Measurements from ENCODE around the gene MN1.

MN1 gene

GRCh38 chr22:27801616-27802345, at the start of gene MN1:
MN1 (minus strand) TSS chr22:27801756; CDS start chr22:27800543, 1,213 bp downstream.
- peaks cover 75% of the 10 kb centered on the region for H3K27me3 ChIP-seq (ENCODE audit: control insufficient read depth, insufficient read depth, low read length)
- H3K4me3 ChIP-seq (ENCODE audit: low read length): peak within 1 kb of the TSS; percentile 46
- H3K36me3 ChIP-seq (ENCODE audit: control insufficient read depth, insufficient read depth, low read length): no peaks in the 10 kb centered on the region
- H3K9ac ChIP-seq (ENCODE audit: low read length): peak within 1 kb of the TSS; percentile 62
- H3K9me3 ChIP-seq (ENCODE audit: control insufficient read depth, low read length): no peaks in the 10 kb centered on the region
- peaks cover 16% of the 10 kb centered on the region for H3K4me1 ChIP-seq (ENCODE audit: control insufficient read depth, insufficient read depth, low read length)

GRCh38 chr22:27850000-27850521, 48.5 kb upstream of the MN1 start:
- no peak overlapping the region for H3K9ac ChIP-seq (ENCODE audit: low read length)
- no peak overlapping the region for H3K4me3 ChIP-seq (ENCODE audit: low read length)
- H3K36me3 ChIP-seq (ENCODE audit: control insufficient read depth, insufficient read depth, low read length): no peaks in the 10 kb centered on the region
- H3K4me1 ChIP-seq (ENCODE audit: control insufficient read depth, insufficient read depth, low read length): no peaks in the 10 kb centered on the region
- H3K27me3 ChIP-seq (ENCODE audit: control insufficient read depth, insufficient read depth, low read length): no peaks in the 10 kb centered on the region
- no peaks in the 10 kb centered on the region for H3K9me3 ChIP-seq (ENCODE audit: control insufficient read depth, low read length)

GRCh38 chr22:27848005-27848404, 46.4 kb upstream of the MN1 start:
- H3K4me1 ChIP-seq (ENCODE audit: control insufficient read depth, insufficient read depth, low read length): no peaks in the 10 kb centered on the region
- no peak overlapping the region for H3K9ac ChIP-seq (ENCODE audit: low read length)
- H3K9me3 ChIP-seq (ENCODE audit: control insufficient read depth, low read length): no peaks in the 10 kb centered on the region
- no peak overlapping the region for H3K4me3 ChIP-seq (ENCODE audit: low read length)
- H3K27me3 ChIP-seq (ENCODE audit: control insufficient read depth, insufficient read depth, low read length): no peaks in the 10 kb centered on the region
- no peaks in the 10 kb centered on the region for H3K36me3 ChIP-seq (ENCODE audit: control insufficient read depth, insufficient read depth, low read length)

- H3K4me1 ChIP-seq (ENCODE audit: control insufficient read depth, insufficient read depth, low read length): no peaks in the 10 kb centered on the region
- no peak overlapping the region for H3K9ac ChIP-seq (ENCODE audit: low read length)
- H3K9me3 ChIP-seq (ENCODE audit: control insufficient read depth, low read length): no peaks in the 10 kb centered on the region
- H3K27me3 ChIP-seq (ENCODE audit: control insufficient read depth, insufficient read depth, low read length): no peaks in the 10 kb centered on the region
- no peaks in the 10 kb centered on the region for H3K36me3 ChIP-seq (ENCODE audit: control insufficient read depth, insufficient read depth, low read length)
- no peak overlapping the region for H3K4me3 ChIP-seq (ENCODE audit: low read length)
These were observed 45.4 kb upstream of the MN1 start for GRCh38 chr22:27846910-27847309.

GRCh38 chr22:27846248-27846757, 44.7 kb upstream of the MN1 start:
- no peaks in the 10 kb centered on the region for H3K4me1 ChIP-seq (ENCODE audit: control insufficient read depth, insufficient read depth, low read length)
- no peak overlapping the region for H3K9ac ChIP-seq (ENCODE audit: low read length)
- no peaks in the 10 kb centered on the region for H3K36me3 ChIP-seq (ENCODE audit: control insufficient read depth, insufficient read depth, low read length)
- no peaks in the 10 kb centered on the region for H3K27me3 ChIP-seq (ENCODE audit: control insufficient read depth, insufficient read depth, low read length)
- no peak overlapping the region for H3K4me3 ChIP-seq (ENCODE audit: low read length)
- no peaks in the 10 kb centered on the region for H3K9me3 ChIP-seq (ENCODE audit: control insufficient read depth, low read length)

- no peaks in the 10 kb centered on the region for H3K36me3 ChIP-seq (ENCODE audit: control insufficient read depth, insufficient read depth, low read length)
- no peak overlapping the region for H3K4me3 ChIP-seq (ENCODE audit: low read length)
- no peaks in the 10 kb centered on the region for H3K27me3 ChIP-seq (ENCODE audit: control insufficient read depth, insufficient read depth, low read length)
- H3K9me3 ChIP-seq (ENCODE audit: control insufficient read depth, low read length): no peaks in the 10 kb centered on the region
- no peak overlapping the region for H3K9ac ChIP-seq (ENCODE audit: low read length)
- no peaks in the 10 kb centered on the region for H3K4me1 ChIP-seq (ENCODE audit: control insufficient read depth, insufficient read depth, low read length)
These were observed 44.1 kb upstream of the MN1 start for GRCh38 chr22:27845644-27846043.

- no peaks in the 10 kb centered on the region for H3K36me3 ChIP-seq (ENCODE audit: control insufficient read depth, insufficient read depth, low read length)
- H3K4me1 ChIP-seq (ENCODE audit: control insufficient read depth, insufficient read depth, low read length): no peaks in the 10 kb centered on the region
- no peak overlapping the region for H3K9ac ChIP-seq (ENCODE audit: low read length)
- no peaks in the 10 kb centered on the region for H3K27me3 ChIP-seq (ENCODE audit: control insufficient read depth, insufficient read depth, low read length)
- H3K9me3 ChIP-seq (ENCODE audit: control insufficient read depth, low read length): no peaks in the 10 kb centered on the region
- no peak overlapping the region for H3K4me3 ChIP-seq (ENCODE audit: low read length)
These were observed 43.4 kb upstream of the MN1 start for GRCh38 chr22:27844656-27845591.

- H3K27me3 ChIP-seq (ENCODE audit: control insufficient read depth, insufficient read depth, low read length): no peaks in the 10 kb centered on the region
- no peak overlapping the region for H3K4me3 ChIP-seq (ENCODE audit: low read length)
- no peak overlapping the region for H3K9ac ChIP-seq (ENCODE audit: low read length)
- no peaks in the 10 kb centered on the region for H3K4me1 ChIP-seq (ENCODE audit: control insufficient read depth, insufficient read depth, low read length)
- H3K9me3 ChIP-seq (ENCODE audit: control insufficient read depth, low read length): no peaks in the 10 kb centered on the region
- H3K36me3 ChIP-seq (ENCODE audit: control insufficient read depth, insufficient read depth, low read length): no peaks in the 10 kb centered on the region
These were observed 42.7 kb upstream of the MN1 start for GRCh38 chr22:27844256-27844655.

- no peaks in the 10 kb centered on the region for H3K4me1 ChIP-seq (ENCODE audit: control insufficient read depth, insufficient read depth, low read length)
- H3K36me3 ChIP-seq (ENCODE audit: control insufficient read depth, insufficient read depth, low read length): no peaks in the 10 kb centered on the region
- H3K4me3 ChIP-seq (ENCODE audit: low read length): no peak overlapping the region
- no peaks in the 10 kb centered on the region for H3K9me3 ChIP-seq (ENCODE audit: control insufficient read depth, low read length)
- no peaks in the 10 kb centered on the region for H3K27me3 ChIP-seq (ENCODE audit: control insufficient read depth, insufficient read depth, low read length)
- H3K9ac ChIP-seq (ENCODE audit: low read length): no peak overlapping the region
These were observed 41.9 kb upstream of the MN1 start for GRCh38 chr22:27843441-27843840.

GRCh38 chr22:27842669-27843431, 41.3 kb upstream of the MN1 start:
- no peaks in the 10 kb centered on the region for H3K27me3 ChIP-seq (ENCODE audit: control insufficient read depth, insufficient read depth, low read length)
- no peaks in the 10 kb centered on the region for H3K4me1 ChIP-seq (ENCODE audit: control insufficient read depth, insufficient read depth, low read length)
- no peak overlapping the region for H3K9ac ChIP-seq (ENCODE audit: low read length)
- no peaks in the 10 kb centered on the region for H3K36me3 ChIP-seq (ENCODE audit: control insufficient read depth, insufficient read depth, low read length)
- no peak overlapping the region for H3K4me3 ChIP-seq (ENCODE audit: low read length)
- no peaks in the 10 kb centered on the region for H3K9me3 ChIP-seq (ENCODE audit: control insufficient read depth, low read length)

GRCh38 chr22:27842201-27842600, 40.6 kb upstream of the MN1 start:
- Histone ChIP-seq H3K27me3 (ENCODE audit: control insufficient read depth, insufficient read depth, low read length) (no peaks in the 10 kb centered on the region), H3K36me3 (ENCODE audit: control insufficient read depth, insufficient read depth, low read length) (no peaks in the 10 kb centered on the region), H3K9me3 (ENCODE audit: control insufficient read depth, low read length) (no peaks in the 10 kb centered on the region), H3K9ac (ENCODE audit: low read length) (no peak overlapping the region), H3K4me1 (ENCODE audit: control insufficient read depth, insufficient read depth, low read length) (no peaks in the 10 kb centered on the region), H3K4me3 (ENCODE audit: low read length) (no peak overlapping the region)
